Mesothelial cell of epicardium (in vitro differentiated cells): ENCODE data around the gene SPINT3. TPM values are rescaled to one million over a fixed set of nuclear protein-coding genes. Genes with fewer than 3 reads are reported as not detected.

Source experiments
- DNase-seq, 2 experiments: peaks; one replicate each; pipeline ENCODE4 v3.0.0; 2021; ENCODE audit warnings: low spot score in 2 of 2; ENCODE audit not compliant: unreplicated experiment in 2 of 2
- H3K27ac Mint-ChIP-seq: 2 replicates; pipeline ENCODE4 v1.8.0; 2021; ENCODE audit warnings: mixed read lengths
- H3K27me3 Mint-ChIP-seq: 2 replicates; pipeline ENCODE4 v1.8.0; 2021; ENCODE audit warnings: low read depth, mixed read lengths
- H3K36me3 Mint-ChIP-seq: 2 replicates; pipeline ENCODE4 v1.8.0; 2021; ENCODE audit warnings: mixed read lengths
- H3K4me1 Mint-ChIP-seq: 2 replicates; pipeline ENCODE4 v1.8.0; 2021; ENCODE audit warnings: mixed read lengths
- H3K4me3 Mint-ChIP-seq: 2 replicates; pipeline ENCODE4 v1.8.0; 2021; ENCODE audit warnings: mild to moderate bottlenecking, moderate library complexity, mixed read lengths
- H3K9me3 Mint-ChIP-seq: 2 replicates; pipeline ENCODE4 v1.8.0; 2021; ENCODE audit warnings: mixed read lengths
- total RNA-seq: library from RNA; stranded (reverse); gene quantifications from 3 replicates; pipeline ENCODE4 v1.2.1, GENCODE V29; 2021
- TF ChIP-seq, protein P1 (sequence below): fragments of 200-600 bp; sonication (generic); IDR thresholded peaks from one replicate; pipeline ENCODE4 v1.5.0; 2021; ENCODE audit warnings: antibody characterized with exemption; ENCODE audit not compliant: unreplicated experiment

SPINT3 gene
- total RNA-seq, 1 donor from 2014 or later, result not detected

DNA sequence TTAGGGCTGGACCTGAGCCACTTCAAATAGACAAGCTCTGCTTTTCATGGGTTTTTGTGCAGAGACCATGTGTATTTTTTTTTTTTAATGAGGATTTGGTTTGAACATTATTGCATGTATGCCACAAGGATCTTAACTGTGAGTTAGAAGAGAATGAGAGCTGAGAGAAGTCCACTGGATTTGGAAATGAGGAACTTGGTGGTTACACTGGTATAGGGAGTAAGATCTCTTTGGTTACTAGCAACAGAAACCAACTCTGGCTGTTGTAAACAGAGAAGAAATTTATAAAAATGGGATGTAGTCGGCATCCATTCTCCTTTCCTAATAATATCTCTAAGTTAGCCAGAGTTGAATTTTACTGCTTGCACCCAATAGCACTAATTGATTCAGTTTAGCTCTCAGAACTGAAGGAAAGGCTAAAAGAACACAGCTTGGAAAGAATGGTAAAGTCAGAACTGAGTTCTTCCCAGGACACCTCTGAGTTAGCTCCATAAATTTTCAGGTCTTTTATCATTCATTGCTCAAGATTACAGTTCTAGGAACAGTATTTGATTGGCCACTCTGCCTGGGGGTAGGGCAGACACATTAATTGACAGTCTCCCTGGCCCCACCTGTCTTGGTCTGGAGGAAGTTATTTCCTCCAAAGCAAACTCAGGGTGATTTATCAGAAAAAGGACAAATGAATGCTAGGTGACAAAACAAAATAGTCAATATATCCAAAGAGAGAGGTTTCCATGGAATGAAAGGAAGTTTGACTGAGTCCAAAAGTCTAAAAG is 49.7 kb downstream of the SPINT3 start:
- Mint-ChIP-seq H3K36me3 (no peaks in the 10 kb centered on the region), H3K27me3 (peaks cover 13% of the 10 kb centered on the region), H3K27ac (no peak overlapping the region), H3K4me1 (peaks cover 12% of the 10 kb centered on the region), H3K9me3 (no peaks in the 10 kb centered on the region), H3K4me3 (no peak overlapping the region)
- TF ChIP-seq, protein P1, sequence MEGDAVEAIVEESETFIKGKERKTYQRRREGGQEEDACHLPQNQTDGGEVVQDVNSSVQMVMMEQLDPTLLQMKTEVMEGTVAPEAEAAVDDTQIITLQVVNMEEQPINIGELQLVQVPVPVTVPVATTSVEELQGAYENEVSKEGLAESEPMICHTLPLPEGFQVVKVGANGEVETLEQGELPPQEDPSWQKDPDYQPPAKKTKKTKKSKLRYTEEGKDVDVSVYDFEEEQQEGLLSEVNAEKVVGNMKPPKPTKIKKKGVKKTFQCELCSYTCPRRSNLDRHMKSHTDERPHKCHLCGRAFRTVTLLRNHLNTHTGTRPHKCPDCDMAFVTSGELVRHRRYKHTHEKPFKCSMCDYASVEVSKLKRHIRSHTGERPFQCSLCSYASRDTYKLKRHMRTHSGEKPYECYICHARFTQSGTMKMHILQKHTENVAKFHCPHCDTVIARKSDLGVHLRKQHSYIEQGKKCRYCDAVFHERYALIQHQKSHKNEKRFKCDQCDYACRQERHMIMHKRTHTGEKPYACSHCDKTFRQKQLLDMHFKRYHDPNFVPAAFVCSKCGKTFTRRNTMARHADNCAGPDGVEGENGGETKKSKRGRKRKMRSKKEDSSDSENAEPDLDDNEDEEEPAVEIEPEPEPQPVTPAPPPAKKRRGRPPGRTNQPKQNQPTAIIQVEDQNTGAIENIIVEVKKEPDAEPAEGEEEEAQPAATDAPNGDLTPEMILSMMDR, result no peak
- no peak for DNase-seq

DNA sequence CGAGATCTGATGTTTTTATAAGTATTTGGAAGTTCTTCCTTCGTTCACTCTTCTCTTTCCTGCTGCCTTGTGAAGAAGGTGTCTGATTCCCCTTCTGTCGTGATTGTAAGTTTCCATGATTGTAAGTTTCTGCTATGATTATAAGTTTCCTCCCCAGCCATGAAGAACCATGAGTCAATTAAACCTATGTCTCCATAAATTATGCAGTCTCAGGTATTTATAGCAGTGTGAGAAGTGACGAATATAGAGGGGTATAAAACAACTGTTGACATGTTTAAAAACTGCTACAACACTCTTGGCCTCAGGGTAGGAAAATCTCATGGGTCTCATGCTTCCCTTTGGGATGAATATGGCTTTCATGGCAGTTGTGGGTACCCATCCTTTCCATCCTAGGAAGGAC is 51.7 kb downstream of the SPINT3 start:
- H3K4me1 Mint-ChIP-seq, result peaks cover 9% of the 10 kb centered on the region
- TF ChIP-seq, protein P1, result no peak
- H3K27ac Mint-ChIP-seq, result no peak overlapping the region
- H3K4me3 Mint-ChIP-seq, result no peak overlapping the region
- H3K9me3 Mint-ChIP-seq, result no peaks in the 10 kb centered on the region
- H3K36me3 Mint-ChIP-seq, result no peaks in the 10 kb centered on the region
- no peak for DNase-seq
- H3K27me3 Mint-ChIP-seq, result peaks cover 4% of the 10 kb centered on the region

DNA sequence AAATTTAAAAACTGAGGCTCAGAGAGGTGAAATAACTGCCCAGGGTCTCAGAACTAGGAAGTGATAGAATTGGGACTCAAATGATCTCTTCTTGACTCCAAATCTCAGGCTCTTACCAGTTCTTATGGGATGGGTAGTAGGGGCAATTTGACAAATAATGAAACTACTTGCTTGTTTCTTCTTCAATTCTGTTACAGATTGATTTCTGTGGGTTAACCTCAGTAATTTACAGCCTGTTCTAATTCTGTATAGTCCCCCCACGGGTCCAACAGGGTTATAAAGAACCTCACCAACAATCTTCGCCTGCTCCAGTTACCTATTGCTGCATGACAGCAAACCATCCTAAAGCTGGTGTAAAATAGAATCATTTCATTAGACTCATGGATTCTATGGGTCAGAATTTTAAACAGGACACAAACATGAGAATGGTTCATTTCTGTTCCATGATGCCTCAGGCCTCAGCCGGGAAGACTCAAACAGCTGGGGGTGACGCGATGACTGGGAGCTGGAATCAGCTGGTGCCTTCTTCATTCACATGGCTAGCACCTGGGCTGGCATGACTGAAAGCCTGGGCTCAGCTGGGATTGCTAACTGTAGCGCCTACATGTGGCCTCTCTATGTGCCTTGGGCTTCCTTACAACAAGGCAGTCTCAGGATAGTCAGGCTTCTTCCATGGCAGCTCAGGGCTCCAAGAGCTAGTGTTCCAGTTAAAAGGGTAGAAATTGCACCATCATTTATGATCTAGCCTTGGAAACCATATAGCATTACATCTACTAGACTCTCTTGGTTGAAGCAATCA is 52.5 kb downstream of the SPINT3 start:
- TF ChIP-seq, protein P1, result no peak
- no peak overlapping the region for H3K27ac Mint-ChIP-seq
- peaks cover 2% of the 10 kb centered on the region for H3K27me3 Mint-ChIP-seq

More for the DNA sequence above, 52.5 kb downstream of the SPINT3 start:
- H3K9me3 Mint-ChIP-seq, result no peaks in the 10 kb centered on the region
- no peak for DNase-seq
- H3K36me3 Mint-ChIP-seq, result no peaks in the 10 kb centered on the region
- H3K4me3 Mint-ChIP-seq, result no peak overlapping the region
- peaks cover 9% of the 10 kb centered on the region for H3K4me1 Mint-ChIP-seq

Other genes starting within 250 kb of the SPINT3 start
- gene RBPJL, start 208.8 kb downstream of the SPINT3 start, total RNA-seq, result not detected in 3 replicates
- 0.11 TPM in 1 of 3 replicates, not detected in the others for gene MATN4, start 207.3 kb downstream of the SPINT3 start, total RNA-seq
- 44.3 to 46.7 TPM (median 46.7 TPM) in 3 replicates for gene SDC4, start 167.2 kb downstream of the SPINT3 start, total RNA-seq
- gene SYS1, start 152.5 kb downstream of the SPINT3 start, total RNA-seq, result 25.6 to 27.2 TPM (median 26.7 TPM) in 3 replicates
- gene TP53TG5, start 137.3 kb downstream of the SPINT3 start, total RNA-seq, result 0.47 to 0.69 TPM in 2 of 3 replicates, not detected in the other
- 10.5 to 11.4 TPM (median 11.0 TPM) in 3 replicates for gene DBNDD2, start 107.3 kb downstream of the SPINT3 start, total RNA-seq
- 63.0 to 71.5 TPM (median 70.8 TPM) in 3 replicates for gene PIGT, start 99.5 kb downstream of the SPINT3 start, total RNA-seq
- gene WFDC2, start 45.9 kb downstream of the SPINT3 start, total RNA-seq, result 57.8 to 61.9 TPM (median 61.3 TPM) in 3 replicates
- not detected in 3 replicates for gene WFDC6, start 23.9 kb upstream of the SPINT3 start, total RNA-seq
- gene EPPIN, start 31.8 kb upstream of the SPINT3 start, total RNA-seq, result not detected in 3 replicates
- gene WFDC8, start 63.7 kb upstream of the SPINT3 start, total RNA-seq, result not detected in 3 replicates
- gene WFDC10A, start 114.1 kb upstream of the SPINT3 start, total RNA-seq, result not detected in 3 replicates
- gene WFDC9, start 115.7 kb upstream of the SPINT3 start, total RNA-seq, result not detected in 3 replicates
- not detected in 3 replicates for gene WFDC11, start 154.6 kb upstream of the SPINT3 start, total RNA-seq
- not detected in 3 replicates for gene WFDC13, start 186.4 kb upstream of the SPINT3 start, total RNA-seq
- not detected in 3 replicates for gene WFDC10B, start 189.4 kb upstream of the SPINT3 start, total RNA-seq
- not detected in 3 replicates for gene SPINT4, start 206.7 kb upstream of the SPINT3 start, total RNA-seq